OCI-LY7 (cell line): ENCODE results near the gene ARHGAP28. TPM values are rescaled to one million over a fixed set of nuclear protein-coding genes. Genes with fewer than 3 reads are reported as not detected.

Source experiments
- BruUV-seq: library from RNA; stranded (reverse); fragments of 400-500 nt; replicated peaks from 2 replicates; lab custom pipeline; 2021; lab: Mats Ljungman, UMichigan
- CTCF ChIA-PET: fragments of 300-600 bp; sonication (Branson Sonifier 250); formaldehyde crosslinking; loops from one replicate; lab custom pipeline; 2022; ENCODE audit warnings: antibody characterized with exemption; ENCODE audit not compliant: unreplicated experiment; lab: Charles Lee
- POLR2A ChIA-PET: fragments of 300-600 bp; sonication (Branson Sonifier 250); formaldehyde crosslinking; loops from one replicate; lab custom pipeline; 2022; ENCODE audit warnings: antibody characterized with exemption; lab: Charles Lee
- DNase-seq: peaks from one replicate; pipeline ENCODE4 v3.0.0-alpha.2; 2015; ENCODE audit warnings: low spot score
- H2AFZ ChIP-seq: fragments of 200-600 bp; sonication (generic), shearing (Covaris generic); 2 replicates; pipeline ENCODE4 v1.6.1; 2014; ENCODE audit warnings: mild to moderate bottlenecking, antibody characterized with exemption, low read length, moderate library complexity
- H3K27ac ChIP-seq: fragments of 200-600 bp; sonication (generic); 2 replicates; pipeline ENCODE4 v1.5.1; 2014; ENCODE audit warnings: mixed run types, low read depth, mild to moderate bottlenecking, moderate library complexity, low read length, inconsistent platforms; ENCODE audit not compliant: poor library complexity, severe bottlenecking
- H3K36me3 ChIP-seq: fragments of 200-600 bp; sonication (generic); 2 replicates; pipeline ENCODE4 v1.6.1; 2014; ENCODE audit warnings: mild to moderate bottlenecking, antibody characterized with exemption, low read length, moderate library complexity, mixed read lengths; ENCODE audit not compliant: insufficient read depth
- H3K4me1 ChIP-seq: fragments of 200-600 bp; sonication (generic); 2 replicates; pipeline ENCODE4 v1.5.1; 2014; ENCODE audit warnings: mild to moderate bottlenecking, low read length; ENCODE audit not compliant: insufficient read depth, poor library complexity, severe bottlenecking
- H3K4me2 ChIP-seq: fragments of 200-600 bp; sonication (generic); 2 replicates; pipeline ENCODE4 v1.6.1; 2014; ENCODE audit warnings: mild to moderate bottlenecking, low read length
- H3K4me3 ChIP-seq: fragments of 200-600 bp; sonication (generic); 2 replicates; pipeline ENCODE4 v1.5.1; 2014; ENCODE audit warnings: mild to moderate bottlenecking, low read depth, low read length; ENCODE audit not compliant: poor library complexity, severe bottlenecking
- H3K79me2 ChIP-seq: fragments of 200-600 bp; sonication (generic); 2 replicates; pipeline ENCODE4 v1.6.1; 2016; ENCODE audit warnings: low read depth, mild to moderate bottlenecking, low read length, moderate library complexity, mixed read lengths; ENCODE audit not compliant: insufficient read depth
- H3K9me2 ChIP-seq: fragments of 200-600 bp; sonication (generic); 2 replicates; pipeline ENCODE4 v1.6.1; 2016; ENCODE audit warnings: mild to moderate bottlenecking, low read length, mixed read lengths; ENCODE audit not compliant: insufficient read depth
- H3K9me3 ChIP-seq: fragments of 200-600 bp; sonication (generic); 2 replicates; pipeline ENCODE4 v1.6.1; 2014; ENCODE audit warnings: mild to moderate bottlenecking, mixed run types, low read length, mixed read lengths
- H4K20me1 ChIP-seq: fragments of 200-600 bp; sonication (generic); 2 replicates; pipeline ENCODE4 v1.6.1; 2014; ENCODE audit warnings: mild to moderate bottlenecking, antibody characterized with exemption, low read length, moderate library complexity, mixed read lengths; ENCODE audit not compliant: insufficient read depth
- EZH2phosphoT487 ChIP-seq: fragments of 200-600 bp; sonication (generic); IDR thresholded peaks from 2 replicates; pipeline ENCODE4 v1.6.1; 2018; ENCODE audit warnings: low read depth, borderline replicate concordance, mild to moderate bottlenecking, mixed run types, antibody characterized with exemption, low read length, moderate library complexity, mixed read lengths
- intact Hi-C: fragments of 100-400 bp; cut with micrococcal nuclease; formaldehyde crosslinking; loops from one replicate; pipeline ENCODE4 v1.10.0; 2022; ENCODE audit not compliant: unreplicated experiment
- total RNA-seq, 2 experiments: library from RNA; depleted of rRNA in 1 of 2; stranded (reverse); fragments of >200 nt in 1 of 2; shearing (Covaris generic) in 1 of 2; gene quantifications; 2 replicates each; pipeline ENCODE4 v1.2.3, GENCODE V29; 2014 to 2022
- TF ChIP-seq, protein P1 (sequence below): fragments of 200-600 bp; sonication (generic); conservative IDR thresholded peaks from 2 replicates; pipeline ENCODE4 v1.5.1; 2014; ENCODE audit warnings: mild to moderate bottlenecking, antibody characterized with exemption, low read length, moderate library complexity, mixed read lengths

The ARHGAP28 gene
- total RNA-seq, 2 experiments from 2014 or later = not detected

DNA sequence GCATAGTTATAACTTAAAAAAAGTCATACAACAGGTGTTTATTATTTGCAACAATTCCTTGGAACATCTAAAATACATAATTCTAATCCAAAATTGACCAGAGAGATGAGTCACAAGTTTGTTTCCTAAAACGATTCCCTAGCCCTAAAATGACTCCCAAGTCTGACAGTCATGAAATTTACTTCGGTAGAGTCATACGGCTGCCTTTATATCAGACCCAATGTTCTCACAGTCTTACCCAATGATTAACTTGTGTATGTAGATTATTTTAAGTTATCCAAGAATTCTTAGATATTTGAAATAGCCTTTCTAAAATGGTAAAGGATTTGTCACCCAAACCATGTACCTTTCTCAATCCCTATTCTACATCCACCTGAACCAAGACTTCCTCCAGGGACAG lies 213.2 kb downstream of the ARHGAP28 start:
- TF ChIP-seq EZH2phosphoT487 = no peak
- TF ChIP-seq, protein P1, sequence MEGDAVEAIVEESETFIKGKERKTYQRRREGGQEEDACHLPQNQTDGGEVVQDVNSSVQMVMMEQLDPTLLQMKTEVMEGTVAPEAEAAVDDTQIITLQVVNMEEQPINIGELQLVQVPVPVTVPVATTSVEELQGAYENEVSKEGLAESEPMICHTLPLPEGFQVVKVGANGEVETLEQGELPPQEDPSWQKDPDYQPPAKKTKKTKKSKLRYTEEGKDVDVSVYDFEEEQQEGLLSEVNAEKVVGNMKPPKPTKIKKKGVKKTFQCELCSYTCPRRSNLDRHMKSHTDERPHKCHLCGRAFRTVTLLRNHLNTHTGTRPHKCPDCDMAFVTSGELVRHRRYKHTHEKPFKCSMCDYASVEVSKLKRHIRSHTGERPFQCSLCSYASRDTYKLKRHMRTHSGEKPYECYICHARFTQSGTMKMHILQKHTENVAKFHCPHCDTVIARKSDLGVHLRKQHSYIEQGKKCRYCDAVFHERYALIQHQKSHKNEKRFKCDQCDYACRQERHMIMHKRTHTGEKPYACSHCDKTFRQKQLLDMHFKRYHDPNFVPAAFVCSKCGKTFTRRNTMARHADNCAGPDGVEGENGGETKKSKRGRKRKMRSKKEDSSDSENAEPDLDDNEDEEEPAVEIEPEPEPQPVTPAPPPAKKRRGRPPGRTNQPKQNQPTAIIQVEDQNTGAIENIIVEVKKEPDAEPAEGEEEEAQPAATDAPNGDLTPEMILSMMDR = no peak
- H3K9me3 ChIP-seq = no peaks in the 10 kb centered on the region
- H3K27ac ChIP-seq = no peak overlapping the region
- intact Hi-C loops = no loop called here
- H2AFZ ChIP-seq = no peak overlapping the region
- H3K36me3 ChIP-seq = no peaks in the 10 kb centered on the region
- H3K79me2 ChIP-seq = no peaks in the 10 kb centered on the region
- no TSS peak for BruUV-seq
- H4K20me1 ChIP-seq = no peaks in the 10 kb centered on the region
- CTCF ChIA-PET = no interaction called here
- H3K4me3 ChIP-seq = no peak overlapping the region
- POLR2A ChIA-PET = interaction anchor here (0.5 kb wide), 1 partner anchor 1200 kb away, joined by 3 read pairs; no protein-coding TSS in a partner anchor
- no peaks in the 10 kb centered on the region for H3K9me2 ChIP-seq
- H3K4me2 ChIP-seq = no peak overlapping the region
- H3K4me1 ChIP-seq = no peaks in the 10 kb centered on the region
- DNase-seq = no peak

DNA sequence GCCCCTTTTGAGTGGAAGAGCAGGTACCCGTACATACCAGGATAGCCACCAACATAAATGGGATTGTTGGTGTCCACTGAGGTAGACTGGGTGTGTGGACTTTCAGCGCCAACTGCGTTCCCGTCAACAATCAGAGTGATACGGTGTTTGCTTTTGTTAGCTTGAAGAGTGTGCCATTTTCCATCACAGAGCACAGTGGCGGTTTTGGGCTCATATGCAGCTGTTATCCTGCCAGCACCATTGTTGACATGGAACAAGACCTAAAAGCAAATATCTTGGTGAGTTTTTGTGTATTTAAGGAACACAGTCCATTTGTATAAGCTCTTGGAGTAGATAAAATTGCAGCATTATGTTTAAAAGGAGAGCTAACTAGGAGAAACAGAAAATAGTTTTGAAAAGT lies 213.6 kb downstream of the ARHGAP28 start:
- no peak for TF ChIP-seq EZH2phosphoT487
- TF ChIP-seq, protein P1 = no peak
- H3K9me3 ChIP-seq = no peaks in the 10 kb centered on the region
- ChIA-PET CTCF (no interaction called here), POLR2A (interaction anchor here (0.5 kb wide), 1 partner anchor 1200 kb away, joined by 3 read pairs; no protein-coding TSS in a partner anchor)
- H3K27ac ChIP-seq = no peak overlapping the region
- no peak overlapping the region for H3K4me3 ChIP-seq
- H3K36me3 ChIP-seq = no peaks in the 10 kb centered on the region
- no peak for DNase-seq
- no TSS peak for BruUV-seq
- no peak overlapping the region for H2AFZ ChIP-seq
- H3K4me2 ChIP-seq = no peak overlapping the region
- no peaks in the 10 kb centered on the region for H3K9me2 ChIP-seq
- intact Hi-C loops = no loop called here
- no peaks in the 10 kb centered on the region for H4K20me1 ChIP-seq
- no peaks in the 10 kb centered on the region for H3K79me2 ChIP-seq
- no peaks in the 10 kb centered on the region for H3K4me1 ChIP-seq

DNA sequence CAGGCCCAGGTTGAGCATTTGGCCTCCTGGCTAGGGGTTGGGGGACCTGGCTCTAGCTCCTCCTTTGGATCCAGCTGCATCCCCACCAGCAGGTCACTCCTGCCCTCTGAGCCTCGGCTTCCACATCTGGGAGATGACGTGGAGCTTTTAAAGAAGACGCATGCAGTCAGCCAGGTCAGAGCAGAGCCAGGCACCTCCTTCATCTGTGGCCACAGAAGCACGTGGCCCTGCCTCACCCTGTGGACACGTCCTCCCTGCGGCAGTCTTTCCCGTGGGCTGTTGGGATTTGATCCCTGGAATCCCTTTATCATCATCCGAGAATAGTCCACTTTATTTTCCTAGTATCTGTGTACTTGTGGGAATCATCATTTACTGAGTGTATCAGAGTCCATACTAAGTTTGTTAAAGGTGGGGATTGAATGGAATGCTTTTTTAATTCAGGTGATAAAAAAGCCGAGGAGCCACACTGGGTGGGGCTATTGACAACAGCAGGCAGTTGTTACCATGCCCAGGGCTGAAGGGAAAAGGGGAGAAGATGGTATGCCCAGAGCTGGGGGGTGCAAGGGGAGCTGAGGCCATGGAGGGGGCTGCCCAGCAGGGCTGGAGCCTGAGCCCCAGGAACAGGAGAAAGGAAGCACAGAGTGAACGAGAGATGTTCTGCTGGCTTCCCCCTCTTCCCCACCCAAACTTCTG lies 218.0 kb downstream of the ARHGAP28 start:
- H3K79me2 ChIP-seq = no peaks in the 10 kb centered on the region
- no peak overlapping the region for H3K4me2 ChIP-seq
- no peak overlapping the region for H2AFZ ChIP-seq
- ChIA-PET CTCF (no interaction called here), POLR2A (interaction anchor here (0.6 kb wide), 1 partner anchor 1370 kb away, joined by 3 read pairs; no protein-coding TSS in a partner anchor)
- H3K4me1 ChIP-seq = no peaks in the 10 kb centered on the region
- no peak for TF ChIP-seq EZH2phosphoT487
- TF ChIP-seq, protein P1 = no peak
- H3K9me3 ChIP-seq = no peaks in the 10 kb centered on the region
- DNase-seq = no peak
- no TSS peak for BruUV-seq
- no peaks in the 10 kb centered on the region for H3K9me2 ChIP-seq
- no peaks in the 10 kb centered on the region for H3K36me3 ChIP-seq
- no peak overlapping the region for H3K4me3 ChIP-seq
- no peaks in the 10 kb centered on the region for H4K20me1 ChIP-seq
- intact Hi-C loops = no loop called here
- H3K27ac ChIP-seq = no peak overlapping the region
